Kidney glomerular epithelial cell (primary cell): ENCODE measurements around the gene PTPRN2.
"Not testable (repeated sequence)": the region's sequence is repeated elsewhere in the genome, so short reads cannot be mapped to it uniquely, and the experiment has no call there.

Source experiments
- DNase-seq: peaks from one replicate; lab custom pipeline; 2025; lab: John Stamatoyannopoulos, UW

Gene PTPRN2

DNA sequence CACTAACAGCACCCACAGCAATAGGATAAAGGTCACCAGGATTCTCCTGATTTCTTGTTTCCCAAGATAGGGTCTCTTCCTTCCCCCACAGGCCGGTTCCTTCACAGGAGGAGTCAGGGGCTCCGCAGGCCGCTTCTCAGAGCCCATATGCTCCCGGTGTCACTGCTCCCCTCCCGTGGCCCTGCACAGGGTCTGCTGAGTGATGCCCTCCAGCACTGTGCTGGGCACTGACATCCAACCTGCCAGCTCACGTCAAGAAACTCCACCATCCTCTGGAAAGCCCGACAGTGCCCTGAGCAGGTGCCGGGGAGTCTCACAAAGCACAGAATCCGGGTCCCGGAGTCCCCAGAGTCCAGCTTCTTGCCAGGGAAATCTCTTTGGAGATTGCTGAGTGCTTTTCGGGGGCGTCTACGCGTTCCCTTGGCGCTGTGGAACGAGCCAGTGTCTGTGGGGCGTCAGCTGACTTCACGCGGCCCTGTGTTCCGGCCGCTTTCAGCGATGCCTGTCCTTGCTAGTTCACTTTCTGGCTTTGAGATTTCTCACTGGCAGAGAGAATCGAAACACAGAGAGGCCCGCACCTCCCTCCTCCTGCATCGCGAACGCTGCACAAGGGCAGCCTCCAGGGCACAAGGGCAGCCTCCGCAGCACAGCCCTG, 683.3 kb downstream of the PTPRN2 start:
- no peak for DNase-seq

DNA sequence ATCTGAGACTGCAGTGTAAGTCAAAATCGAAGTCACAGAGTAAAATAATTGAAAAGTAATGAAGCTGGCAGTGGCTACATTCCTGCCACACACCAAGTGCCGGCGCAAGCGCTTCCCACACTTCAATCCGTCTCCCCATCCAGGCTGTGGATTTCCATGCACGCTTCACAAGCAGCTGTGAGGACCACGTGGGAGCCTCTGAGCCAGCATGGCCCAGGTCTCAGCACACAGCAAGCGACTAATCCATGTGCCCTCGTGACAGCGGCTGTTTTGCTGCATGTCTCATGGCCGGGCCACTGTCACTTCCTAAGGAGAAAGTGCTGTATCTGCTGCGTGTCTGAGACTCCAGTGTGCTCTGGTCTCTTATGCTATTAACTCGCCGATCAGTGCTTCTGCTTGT, 683.9 kb downstream of the PTPRN2 start:
- DNase-seq: no peak

DNA sequence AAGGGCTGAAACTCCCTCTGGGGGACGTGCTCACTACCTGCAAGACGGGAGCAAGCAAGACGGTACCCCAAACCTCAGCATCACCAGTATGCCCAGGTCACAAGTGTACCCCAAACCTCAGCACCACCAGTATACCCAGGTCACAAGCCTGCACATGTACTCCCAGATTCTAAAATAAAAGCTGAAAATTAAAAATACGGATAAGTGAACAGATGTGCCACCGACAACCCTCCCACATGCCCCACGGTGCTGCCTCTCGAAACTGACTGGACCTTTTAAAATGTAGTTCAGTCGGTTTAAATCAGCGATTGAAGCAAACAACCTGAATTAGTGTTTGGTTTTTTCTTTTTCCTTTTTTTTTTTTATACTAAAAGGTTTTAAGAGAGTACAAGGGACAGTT, 684.3 kb downstream of the PTPRN2 start:
- DNase-seq: no peak

DNA sequence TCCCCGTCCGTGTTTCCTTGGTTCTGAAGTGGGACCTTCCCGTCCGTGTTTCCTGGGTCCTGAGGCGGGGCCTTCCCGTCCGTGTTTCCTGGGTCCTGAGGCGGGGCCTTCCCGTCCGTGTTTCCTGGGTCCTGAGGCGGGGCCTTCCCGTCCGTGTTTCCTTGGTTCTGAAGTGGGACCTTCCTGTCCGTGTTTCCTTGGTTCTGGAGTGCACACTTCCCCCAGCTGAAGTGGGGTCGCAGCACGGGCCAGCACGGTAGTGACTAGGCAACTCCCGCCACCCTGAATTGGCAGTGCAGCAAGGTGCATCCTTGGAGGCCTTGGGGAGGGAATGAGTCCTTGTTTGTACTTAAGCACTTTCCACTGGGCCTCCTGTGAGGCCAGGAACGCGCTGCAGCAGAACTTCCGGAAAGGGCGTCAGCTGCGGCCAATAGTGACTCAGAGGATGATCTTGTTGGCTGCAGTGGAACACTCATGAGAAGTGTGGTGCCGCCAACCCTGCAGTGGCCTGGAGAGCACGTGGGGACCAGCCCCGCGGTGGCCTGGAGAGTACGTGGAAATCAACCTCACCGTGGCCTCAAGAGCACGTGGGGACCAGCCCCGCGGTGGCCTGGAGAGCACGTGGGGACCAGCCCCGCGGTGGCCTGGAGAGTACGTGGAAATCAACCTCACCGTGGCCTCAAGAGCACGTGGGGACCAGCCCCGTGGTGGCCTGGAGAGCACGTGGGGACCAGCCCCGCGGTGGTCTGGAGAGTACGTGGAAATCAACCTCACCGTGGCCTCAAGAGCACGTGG, 685.6 kb downstream of the PTPRN2 start:
- not testable (repeated sequence) for DNase-seq

DNA sequence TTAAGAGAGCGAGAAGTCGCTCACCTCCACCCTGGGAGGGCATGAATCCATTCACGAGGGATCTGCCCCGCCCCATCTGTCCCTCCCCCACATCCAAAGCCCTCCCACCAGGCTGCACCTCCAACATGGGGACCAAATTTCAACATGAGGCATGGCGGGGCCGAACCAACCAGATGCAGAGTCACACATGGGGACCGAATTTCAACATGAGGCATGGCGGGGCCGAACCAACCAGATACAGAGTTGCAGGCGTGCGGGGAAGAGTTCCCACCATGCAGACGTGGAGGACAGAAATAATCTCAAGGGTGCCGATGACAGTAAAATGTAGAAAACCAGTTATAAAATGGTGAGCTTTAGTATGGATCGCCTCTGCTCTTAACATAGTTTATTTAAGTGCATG, 686.5 kb downstream of the PTPRN2 start:
- no peak for DNase-seq

DNA sequence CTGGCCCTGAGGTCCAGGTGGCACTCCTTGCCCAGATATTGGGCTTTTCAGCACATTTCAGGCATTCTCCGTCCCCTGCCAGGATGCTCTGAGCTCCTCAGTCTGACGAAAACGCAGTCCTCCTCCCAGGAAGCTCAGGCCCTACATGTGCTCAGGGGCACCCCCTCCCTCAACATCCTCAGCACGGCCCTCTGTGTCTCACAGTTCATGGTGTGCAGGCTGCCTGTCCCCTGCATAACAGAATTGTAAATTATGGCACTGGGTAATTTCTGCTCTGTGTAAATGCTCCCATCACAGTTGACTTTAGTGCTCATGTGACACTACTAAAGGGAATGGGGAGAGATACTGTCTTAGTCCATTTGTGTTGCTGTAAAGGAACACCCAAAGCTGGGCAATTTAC, 687.1 kb downstream of the PTPRN2 start:
- DNase-seq: no peak

DNA sequence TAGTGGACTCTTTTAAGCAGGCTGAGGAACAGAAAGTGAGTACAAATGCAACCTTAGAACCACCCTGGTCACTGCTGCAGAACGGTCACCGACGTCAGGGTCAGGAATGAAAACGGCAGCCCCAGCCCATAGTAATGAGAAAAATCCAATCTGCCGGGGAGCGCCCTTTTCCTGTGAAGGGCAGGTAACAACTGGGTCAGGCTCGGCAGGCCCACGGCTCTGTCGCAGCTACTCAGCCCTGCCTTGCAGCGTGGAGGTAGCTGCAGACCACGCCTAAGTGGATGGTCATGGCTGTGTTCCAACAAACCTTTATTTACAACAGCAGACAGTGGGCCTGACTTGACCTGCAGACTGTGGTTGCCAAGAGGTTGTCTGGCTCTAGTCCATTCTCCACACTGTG, 687.6 kb downstream of the PTPRN2 start:
- DNase-seq: no peak

DNA sequence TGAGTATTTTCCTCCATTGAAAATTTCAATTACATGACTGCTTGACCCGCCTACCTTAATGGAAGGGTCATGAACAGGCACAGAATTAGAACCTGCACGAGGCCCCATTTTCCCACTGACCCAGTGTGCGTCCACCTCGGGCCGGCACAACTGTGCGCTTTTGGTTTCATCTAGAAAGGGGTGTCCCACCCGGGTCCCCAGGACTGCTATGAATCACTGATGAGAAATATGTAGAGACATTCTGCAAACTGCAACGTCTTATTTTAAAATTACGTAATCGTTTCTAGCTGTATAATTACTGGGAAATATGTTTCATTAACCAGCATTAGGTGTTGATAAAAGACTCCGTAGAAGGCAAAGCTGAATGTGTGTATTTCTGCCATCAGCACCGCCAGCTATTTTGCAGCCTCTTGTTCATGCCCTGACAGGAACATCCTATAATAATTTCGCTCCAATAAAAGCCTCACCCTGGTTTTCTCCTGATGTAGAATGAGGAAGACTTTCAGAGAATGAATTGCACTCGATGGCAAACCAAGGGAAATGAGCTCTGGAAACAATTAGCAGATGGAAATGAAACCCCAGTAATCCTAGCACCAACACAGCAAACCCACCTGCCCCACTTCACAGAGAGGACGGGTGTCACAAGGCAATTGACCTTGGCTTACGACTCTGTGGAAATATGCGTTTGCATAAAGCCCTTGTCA, 688.7 kb downstream of the PTPRN2 start:
- DNase-seq: no peak

DNA sequence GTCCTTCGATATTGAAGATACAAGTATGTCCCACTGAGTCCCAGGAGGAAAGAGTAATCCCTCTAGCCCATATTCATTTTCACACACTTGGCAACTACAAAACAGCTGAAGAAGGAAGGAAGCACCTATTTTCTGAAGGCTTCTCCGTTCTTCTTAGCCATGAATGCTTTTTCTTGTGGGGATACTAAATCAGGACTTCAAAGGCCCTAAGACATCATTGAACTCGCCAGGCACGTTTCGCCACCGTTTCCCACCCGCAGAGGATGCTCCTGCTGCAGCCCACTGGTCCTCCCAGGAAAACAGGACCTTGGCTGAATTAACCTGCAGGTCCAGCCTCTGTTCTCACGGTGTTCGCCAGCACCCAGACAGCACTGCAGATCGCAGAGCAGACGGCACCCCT, 689.4 kb downstream of the PTPRN2 start:
- no peak for DNase-seq

DNA sequence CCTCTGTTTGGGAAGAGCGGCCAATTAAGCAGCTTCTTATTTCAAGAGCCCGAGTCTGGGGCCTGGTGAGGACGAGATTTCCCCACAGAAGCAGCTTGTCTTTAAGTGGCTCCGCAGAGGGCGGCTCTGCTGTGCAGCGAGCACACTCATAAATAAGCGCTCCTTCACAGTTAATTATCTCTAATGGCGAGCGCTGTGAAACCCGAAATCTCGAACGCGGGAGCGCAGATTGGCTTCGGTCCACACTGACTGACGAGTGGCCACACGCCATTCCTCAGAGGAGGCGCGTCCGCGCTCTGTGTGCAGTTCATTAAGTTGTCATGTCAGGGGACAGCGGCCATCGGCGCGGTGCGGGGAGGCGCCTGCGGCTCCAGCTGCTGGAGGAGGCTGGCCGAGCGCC, 689.9 kb downstream of the PTPRN2 start:
- no peak for DNase-seq

DNA sequence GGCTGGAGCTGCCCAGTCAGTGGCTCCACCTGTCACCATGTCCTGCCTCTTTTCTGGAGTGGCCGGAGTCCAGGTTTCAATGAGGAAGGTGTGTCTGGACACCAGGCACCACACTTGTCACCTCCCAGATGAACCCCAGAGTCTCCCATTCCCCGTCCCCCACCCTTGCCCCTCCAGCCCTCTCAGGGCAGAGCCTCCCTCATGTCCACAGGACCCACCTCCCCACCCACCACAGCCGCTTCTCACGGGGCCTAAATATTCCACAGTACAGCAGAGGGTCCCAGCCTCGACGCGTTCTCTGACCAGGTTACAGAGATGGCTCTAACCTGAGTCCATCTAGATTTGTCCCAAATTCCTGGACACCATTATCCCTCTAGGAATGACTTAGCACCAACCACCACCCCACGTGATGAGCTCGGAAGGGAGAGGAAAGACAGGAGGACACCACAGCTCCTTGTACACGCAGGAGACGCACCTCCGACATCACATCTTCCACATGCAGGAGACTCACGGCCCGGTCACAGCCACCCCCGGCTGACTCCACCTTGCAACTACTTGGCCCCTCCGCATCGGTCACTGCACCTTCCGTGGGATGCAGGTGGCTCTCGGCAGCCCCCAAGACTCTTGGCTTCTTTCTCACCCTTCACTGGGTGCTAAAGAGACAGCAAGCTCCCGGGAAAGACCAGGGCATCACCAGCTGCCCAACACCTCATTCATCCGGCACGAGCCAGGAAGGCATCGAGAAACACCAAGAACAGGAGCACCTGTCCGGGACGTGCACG, 690.7 kb downstream of the PTPRN2 start:
- DNase-seq: no peak

DNA sequence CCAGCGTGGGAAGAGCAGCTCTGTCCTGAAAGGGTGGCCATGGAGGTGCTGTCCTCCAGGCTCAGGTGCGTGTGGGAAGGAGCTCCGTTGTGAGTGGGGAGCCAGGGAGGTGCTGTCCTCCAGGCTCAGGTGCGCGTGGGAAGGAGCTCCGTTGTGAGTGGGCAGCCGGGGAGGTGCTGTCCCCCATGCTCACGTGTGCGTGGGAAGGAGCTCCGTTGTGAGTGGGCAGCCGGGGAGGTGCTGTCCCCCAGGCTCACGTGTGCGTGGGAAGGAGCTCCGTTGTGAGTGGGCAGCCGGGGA, 691.3 kb downstream of the PTPRN2 start:
- not testable (repeated sequence) for DNase-seq

DNA sequence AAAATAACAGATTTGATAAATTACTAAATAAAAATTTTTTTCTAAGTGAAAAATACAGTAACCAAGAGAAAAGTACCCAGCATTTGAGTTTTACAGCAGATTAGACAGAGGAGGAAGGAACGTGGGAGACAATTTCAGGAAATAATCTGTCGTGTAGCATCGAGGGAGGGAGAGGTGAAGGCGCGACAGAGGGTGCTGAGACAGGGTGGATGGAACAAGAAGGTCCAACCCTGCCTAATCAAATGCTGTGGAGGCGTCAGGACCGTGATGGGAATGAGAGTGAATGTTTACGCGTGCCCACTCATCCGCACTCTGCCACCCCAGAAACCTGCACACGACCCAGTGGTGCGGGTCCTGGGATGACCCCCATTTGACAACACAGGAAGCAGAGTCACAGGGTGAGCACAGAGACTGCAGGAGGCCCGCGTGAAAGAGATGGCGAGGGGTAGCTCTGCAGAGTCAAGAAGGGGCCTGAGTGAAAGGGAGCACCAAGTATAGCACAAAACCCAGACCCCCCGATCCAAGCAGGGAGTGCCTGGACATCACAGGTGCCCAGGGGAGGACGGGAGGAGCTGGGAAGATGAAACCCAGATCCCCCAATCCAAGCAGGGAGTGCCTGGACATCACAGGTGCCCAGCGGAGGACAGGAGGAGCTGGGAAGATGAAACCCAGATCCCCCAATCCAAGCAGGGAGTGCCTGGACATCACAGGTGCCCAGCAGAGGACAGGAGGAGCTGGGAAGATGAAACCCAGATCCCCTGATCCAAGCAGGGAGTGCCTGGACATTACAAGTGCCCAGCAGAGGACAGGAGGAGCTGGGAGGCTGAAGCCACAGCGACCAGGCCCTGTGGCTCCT, 691.9 kb downstream of the PTPRN2 start:
- no peak for DNase-seq

DNA sequence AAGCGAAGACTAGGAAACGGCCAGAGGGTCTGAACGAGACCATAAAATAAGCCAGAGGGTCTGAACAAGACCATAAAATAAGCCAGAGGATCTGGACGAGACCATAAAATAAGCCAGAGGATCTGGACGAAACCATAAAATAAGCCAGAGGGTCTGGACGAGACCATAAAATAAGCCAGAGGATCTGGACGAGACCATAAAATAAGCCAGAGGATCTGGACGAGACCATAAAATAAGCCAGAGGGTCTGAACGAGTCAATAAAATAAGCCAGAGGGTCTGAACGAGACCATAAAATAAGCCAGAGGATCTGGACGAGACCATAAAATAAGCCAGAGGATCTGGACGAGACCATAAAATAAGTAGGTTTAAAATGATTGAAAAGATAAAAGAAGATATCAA, 692.5 kb downstream of the PTPRN2 start:
- not testable (repeated sequence) for DNase-seq

DNA sequence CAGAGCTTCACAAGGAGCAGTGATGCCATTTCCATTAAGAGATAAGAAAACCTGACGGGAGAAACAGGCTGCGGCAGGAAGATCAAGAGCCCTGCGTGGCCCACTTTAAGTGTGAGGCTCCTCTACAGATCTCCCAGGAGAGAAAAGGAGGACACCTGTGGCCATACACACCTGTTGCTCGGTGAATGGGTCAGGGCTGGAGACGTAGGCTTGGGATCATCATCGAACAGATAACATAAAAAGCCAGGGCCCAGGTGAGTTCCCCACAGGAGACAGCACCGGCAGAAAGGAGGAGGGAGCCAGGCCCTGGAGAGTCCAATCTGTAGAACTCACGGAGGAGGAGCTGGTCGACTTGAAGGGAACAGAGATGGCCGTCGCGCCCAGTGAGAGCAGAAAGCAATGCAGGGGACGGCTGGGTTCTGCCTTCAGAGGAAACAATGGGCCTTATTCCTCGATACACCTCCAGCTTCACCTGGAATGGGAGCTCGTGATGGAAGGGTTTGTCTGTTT, 694.0 kb downstream of the PTPRN2 start:
- no peak for DNase-seq

DNA sequence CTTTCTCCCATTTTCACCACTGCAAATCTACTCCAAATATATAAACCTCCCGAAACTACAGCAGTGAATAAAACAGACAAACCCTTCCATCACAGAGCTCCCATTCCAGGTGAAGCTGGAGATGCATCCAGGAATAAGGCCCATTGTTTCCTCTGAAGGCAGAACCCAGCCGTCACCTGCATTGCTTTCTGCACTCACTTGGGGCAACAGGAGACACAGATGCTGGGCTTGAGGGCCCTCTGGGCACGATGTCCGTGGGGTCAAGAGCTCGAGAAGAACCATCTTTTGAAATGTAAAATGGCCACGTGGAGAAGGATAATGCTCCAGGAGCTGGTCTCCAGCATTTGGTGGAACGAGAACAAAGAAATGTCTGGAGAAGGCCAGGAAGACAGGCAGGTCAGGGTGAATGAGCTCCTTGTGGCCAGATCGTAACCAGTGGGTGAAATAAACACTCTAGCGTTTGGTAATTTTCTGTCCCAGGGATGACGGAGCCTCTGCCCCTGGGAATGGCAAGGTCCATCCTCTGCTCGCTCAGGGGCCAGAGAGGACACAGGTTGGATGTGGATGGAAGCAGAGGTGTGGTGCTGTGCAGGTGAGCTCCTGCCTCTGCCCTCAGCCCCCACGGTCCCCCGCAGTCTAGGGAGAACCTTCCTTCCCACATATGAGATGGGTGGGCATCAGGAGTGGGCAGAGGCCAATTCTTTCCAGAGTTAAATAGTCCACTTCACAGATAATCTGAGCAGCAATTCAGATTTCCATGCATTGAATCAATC, 694.7 kb downstream of the PTPRN2 start:
- DNase-seq: no peak

DNA sequence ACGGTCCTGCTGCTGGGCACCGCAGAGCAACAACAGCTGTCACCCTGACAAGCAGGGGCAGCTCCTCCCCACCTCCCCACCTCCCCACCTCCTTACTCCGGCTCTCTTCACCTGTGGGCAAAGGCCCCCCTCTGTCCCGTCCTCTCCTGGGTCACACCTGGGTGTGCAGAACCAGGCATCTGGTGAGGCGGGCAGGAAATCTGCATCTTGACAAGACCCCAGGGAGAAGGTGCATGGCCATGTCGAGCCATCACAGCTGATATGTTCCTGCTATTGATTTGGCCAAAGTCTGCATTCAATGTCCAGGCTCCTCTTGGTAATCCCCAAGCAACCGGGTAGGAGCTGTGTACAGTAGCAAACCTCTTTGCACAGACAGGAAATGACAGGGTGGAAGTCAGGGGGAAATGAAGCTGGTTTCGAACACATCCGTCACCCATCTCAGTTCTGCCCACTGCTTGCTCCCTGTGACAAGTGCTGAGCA, 696.7 kb downstream of the PTPRN2 start:
- no peak for DNase-seq

DNA sequence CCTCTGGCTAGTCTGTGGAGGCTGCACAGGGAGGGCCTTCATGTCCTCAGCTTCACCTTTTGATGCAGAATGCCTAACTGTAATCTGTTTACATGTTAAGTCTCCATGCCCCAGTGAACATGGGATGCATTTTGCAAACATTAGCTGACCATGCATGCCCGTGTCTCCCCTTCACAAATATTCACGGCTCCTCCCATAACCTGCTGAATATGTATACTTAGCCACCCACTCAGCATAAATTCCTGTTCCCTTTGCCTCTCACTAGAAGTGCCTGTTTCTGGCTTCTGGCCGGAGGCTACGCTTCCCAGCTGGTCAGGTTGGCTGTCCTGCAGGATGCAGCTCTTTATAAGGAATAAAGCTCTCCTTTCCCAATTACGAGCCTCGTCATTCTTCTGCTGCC, 698.1 kb downstream of the PTPRN2 start:
- DNase-seq: no peak

DNA sequence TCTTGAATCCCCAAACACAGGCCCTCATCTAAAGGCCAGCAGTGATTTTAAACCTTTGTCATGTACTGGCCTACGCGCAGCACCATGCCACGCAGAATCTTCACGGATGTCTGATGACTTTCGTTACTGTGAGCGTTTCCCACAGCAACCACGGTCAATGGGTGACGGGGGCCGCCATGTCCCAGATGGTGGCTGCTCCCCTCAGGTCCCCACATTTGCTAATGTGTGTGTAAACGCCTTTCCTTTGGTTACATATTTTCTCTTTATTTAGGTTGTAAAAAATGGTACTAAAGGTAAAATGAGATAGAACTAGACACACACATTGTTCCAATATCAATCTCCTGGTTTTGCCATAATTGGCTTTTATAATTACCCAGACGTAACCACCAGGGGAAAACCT, 699.0 kb downstream of the PTPRN2 start:
- DNase-seq: no peak

DNA sequence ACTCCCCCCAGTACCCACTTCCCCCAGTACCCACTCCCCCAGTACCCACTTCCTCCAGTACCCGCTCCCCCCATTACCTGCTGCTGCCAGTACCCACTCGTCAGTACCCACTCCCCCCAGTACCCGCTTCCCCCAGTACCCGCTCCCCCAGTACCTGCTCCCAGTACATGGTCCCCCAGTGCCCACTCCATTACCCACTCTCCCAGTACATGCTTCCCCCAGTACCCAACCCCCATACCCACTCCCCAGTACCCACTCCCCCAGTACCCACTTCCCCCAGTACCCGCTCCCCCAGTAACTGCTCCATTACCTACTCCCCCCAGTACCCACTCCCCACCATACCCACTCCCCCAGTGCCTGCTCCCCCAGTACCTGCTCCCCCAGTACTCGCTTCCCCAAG, 700.2 kb downstream of the PTPRN2 start:
- no peak for DNase-seq
